ENCODE data around the gene TUBG1. TPM values are rescaled to one million over a fixed set of nuclear protein-coding genes. Genes with fewer than 3 reads are reported as not detected.

Gene TUBG1
- polyA plus RNA-seq, 1 donor = 40.0 TPM

DNA sequence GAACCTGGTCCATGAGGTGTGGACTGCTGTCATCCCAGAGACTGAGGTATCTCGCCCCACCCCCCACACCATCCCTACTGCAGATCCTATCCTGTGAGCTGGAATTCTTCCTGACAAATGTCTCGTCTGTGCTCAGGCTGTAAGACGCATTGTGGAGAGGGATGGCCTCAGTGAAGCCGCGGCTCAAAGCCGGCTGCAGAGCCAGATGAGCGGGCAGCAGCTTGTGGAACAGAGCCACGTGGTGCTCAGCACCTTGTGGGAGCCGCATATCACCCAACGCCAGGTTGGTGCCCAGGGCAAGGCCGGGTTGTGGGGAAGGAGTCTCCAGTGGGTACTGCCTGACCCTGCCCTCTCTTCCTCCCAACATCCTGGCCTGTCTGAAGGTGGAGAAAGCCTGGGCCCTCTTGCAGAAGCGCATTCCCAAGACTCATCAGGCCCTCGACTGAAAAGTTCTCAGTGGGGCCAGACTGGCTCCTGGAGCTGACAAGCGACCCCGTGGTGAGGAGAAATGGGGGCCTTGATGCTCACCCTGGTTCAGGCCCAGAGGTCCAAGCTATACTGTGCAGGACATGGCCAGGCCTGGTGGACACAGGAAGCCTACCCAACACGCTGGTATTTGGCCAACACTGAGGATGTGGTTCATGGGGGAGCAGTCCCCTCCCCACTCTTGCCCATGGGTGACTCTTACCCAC lies 43.8 kb upstream of the TUBG1 start:
- H3K4me1 ChIP-seq (ENCODE audit: control insufficient read depth, insufficient read depth, low read length) = peaks cover 47% of the 10 kb centered on the region

DNA sequence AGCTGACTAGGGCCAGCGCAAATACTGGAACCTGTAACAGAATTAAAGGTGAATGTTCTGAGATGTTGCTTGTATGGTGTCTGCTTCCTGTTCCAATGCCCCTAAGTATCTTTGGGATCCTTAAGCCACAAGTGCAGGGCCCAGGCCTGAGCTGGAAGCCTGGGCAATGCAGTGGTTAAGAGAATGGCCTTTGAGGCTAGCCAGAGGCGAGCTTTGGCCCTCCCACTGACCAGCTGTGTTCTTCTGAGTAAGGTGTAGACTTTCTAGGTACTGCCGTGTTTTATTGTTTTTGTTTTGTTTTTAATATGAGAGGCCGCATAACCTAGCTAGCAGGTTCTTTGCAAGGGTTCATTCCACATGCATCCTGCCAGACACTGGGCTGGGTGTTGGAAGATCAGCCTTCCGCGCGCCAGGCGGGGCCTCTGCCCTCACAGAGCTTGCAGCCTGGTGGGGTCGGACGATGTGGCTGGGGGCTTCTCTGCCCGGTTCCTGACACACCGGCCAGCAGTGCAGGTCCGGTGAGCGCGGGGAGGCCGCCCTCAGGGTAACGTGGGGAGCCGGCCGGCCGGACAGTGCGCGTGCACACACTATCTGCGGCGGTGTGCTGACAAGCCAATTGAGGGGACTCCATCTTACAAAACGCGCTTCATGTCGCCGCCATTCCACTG lies 43.1 kb upstream of the TUBG1 start:
- Histone ChIP-seq H3K9me3 (ENCODE audit: control insufficient read depth, low read depth, low read length) (no peaks in the 10 kb centered on the region), H3K27ac (ENCODE audit: low read length) (peak overlapping the region; percentile 91), H3K4me1 (ENCODE audit: control insufficient read depth, insufficient read depth, low read length) (peaks cover 46% of the 10 kb centered on the region), H3K36me3 (ENCODE audit: control insufficient read depth, insufficient read depth, low read length) (peaks cover 53% of the 10 kb centered on the region), H3K4me3 (ENCODE audit: low read length) (peak overlapping the region; percentile 88), H3K27me3 (ENCODE audit: control insufficient read depth, insufficient read depth, low read length) (no peaks in the 10 kb centered on the region)
- no peak for DNase-seq
- WGBS (ENCODE audit: insufficient coverage, low lambda C conversion rate) = no CpG with 5 or more reads among the region's 28 CpGs

More for the DNA sequence above, 43.8 kb upstream of the TUBG1 start:
- no peak overlapping the region for H3K4me3 ChIP-seq (ENCODE audit: low read length)
- H3K27me3 ChIP-seq (ENCODE audit: control insufficient read depth, insufficient read depth, low read length) = no peaks in the 10 kb centered on the region
- no CpG with 5 or more reads among the region's 16 CpGs for WGBS (ENCODE audit: insufficient coverage, low lambda C conversion rate)
- no peak for DNase-seq
- H3K36me3 ChIP-seq (ENCODE audit: control insufficient read depth, insufficient read depth, low read length) = peaks cover 47% of the 10 kb centered on the region
- no peak overlapping the region for H3K27ac ChIP-seq (ENCODE audit: low read length)
- H3K9me3 ChIP-seq (ENCODE audit: control insufficient read depth, low read depth, low read length) = no peaks in the 10 kb centered on the region

DNA sequence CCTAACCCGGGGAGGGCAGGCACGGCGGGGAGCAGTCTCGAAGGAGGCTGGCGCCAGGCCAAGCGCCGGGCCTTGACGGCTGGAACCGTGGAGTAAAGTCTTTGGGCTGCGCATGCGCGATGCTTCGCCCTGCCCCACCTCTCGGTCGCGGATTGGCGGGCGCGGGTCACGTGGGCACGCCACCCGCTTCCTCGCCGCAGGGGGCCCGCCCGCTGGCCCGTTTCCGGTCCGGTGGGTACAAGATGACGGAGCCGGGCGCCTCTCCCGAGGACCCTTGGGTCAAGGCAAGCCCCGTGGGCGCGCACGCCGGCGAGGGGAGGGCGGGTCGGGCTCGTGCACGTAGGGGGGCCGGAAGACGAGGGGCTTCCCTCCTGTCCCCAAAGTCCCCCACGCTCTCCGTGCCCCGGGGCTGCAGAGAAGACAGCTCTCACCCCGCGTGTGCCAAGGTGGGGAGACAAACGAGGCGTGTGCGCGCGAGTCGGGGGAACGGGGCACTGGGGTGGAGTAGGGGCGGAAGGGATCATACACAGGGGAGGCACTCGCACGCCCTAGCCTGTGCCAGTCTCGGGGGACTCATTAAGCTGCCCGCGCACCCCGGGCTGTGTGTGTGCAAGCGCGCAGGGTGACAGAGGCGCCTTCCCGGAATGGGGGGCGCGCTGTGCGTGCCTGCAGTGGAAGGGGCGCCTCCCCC lies 42.5 kb upstream of the TUBG1 start, which contains the start of gene MLX:
Gene MLX (plus strand): TSS at position 218 of the 691 bp plus-strand sequence. CDS start 25 bp downstream, at position 243.
- Histone ChIP-seq H3K9me3 (ENCODE audit: control insufficient read depth, low read depth, low read length) (no peaks in the 10 kb centered on the region), H3K4me3 (ENCODE audit: low read length) (peak within 1 kb of the TSS; percentile 88), H3K4me1 (ENCODE audit: control insufficient read depth, insufficient read depth, low read length) (peaks cover 41% of the 10 kb centered on the region), H3K36me3 (ENCODE audit: control insufficient read depth, insufficient read depth, low read length) (peaks cover 60% of the 10 kb centered on the region), H3K27me3 (ENCODE audit: control insufficient read depth, insufficient read depth, low read length) (no peaks in the 10 kb centered on the region), H3K27ac (ENCODE audit: low read length) (peak within 1 kb of the TSS; percentile 91)
- WGBS (ENCODE audit: insufficient coverage, low lambda C conversion rate) = no CpG with 5 or more reads among the region's 72 CpGs
- peak; percentile 94 to 96 for DNase-seq

DNA sequence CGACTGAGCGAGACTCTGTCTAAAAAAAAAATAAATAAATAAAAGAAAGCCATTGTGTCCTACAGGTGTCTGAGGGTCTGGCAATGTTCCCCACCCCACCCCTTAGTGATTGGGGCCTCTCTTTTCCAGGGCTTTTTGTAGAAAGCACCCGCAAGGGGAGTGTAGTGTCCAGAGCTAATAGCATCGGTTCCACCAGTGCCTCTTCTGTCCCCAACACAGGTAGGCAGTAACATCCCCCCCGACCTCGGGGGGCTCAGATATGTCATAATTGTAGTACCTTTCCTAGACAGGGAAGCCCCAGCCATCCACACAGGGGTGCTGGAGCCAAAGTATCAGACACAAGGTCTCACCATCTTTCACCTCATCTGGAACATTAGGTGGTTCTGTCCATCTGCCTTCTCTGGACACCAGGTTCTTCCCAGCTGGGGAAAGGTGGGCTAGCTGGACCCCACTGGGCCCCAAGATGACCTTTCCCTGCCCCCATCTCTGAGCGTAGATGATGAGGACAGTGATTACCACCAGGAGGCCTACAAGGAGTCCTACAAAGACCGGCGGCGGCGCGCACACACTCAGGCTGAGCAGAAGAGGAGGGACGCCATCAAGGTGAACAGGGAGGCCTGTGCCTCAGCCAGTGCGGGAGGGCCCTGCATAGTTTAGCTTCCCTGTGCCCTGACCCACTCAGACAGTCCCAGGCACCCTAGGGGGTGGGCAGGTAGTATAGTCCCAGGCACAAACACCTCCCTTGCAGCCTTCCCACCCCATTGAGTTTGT lies 41.0 kb upstream of the TUBG1 start:
- H3K27ac ChIP-seq (ENCODE audit: low read length) = peak overlapping the region; percentile 27
- no peaks in the 10 kb centered on the region for H3K9me3 ChIP-seq (ENCODE audit: control insufficient read depth, low read depth, low read length)
- H3K27me3 ChIP-seq (ENCODE audit: control insufficient read depth, insufficient read depth, low read length) = no peaks in the 10 kb centered on the region
- WGBS (ENCODE audit: insufficient coverage, low lambda C conversion rate) = no CpG with 5 or more reads among the region's 14 CpGs
- H3K4me3 ChIP-seq (ENCODE audit: low read length) = no peak overlapping the region
- peaks cover 33% of the 10 kb centered on the region for H3K4me1 ChIP-seq (ENCODE audit: control insufficient read depth, insufficient read depth, low read length)
- no peak for DNase-seq
- peaks cover 75% of the 10 kb centered on the region for H3K36me3 ChIP-seq (ENCODE audit: control insufficient read depth, insufficient read depth, low read length)

DNA sequence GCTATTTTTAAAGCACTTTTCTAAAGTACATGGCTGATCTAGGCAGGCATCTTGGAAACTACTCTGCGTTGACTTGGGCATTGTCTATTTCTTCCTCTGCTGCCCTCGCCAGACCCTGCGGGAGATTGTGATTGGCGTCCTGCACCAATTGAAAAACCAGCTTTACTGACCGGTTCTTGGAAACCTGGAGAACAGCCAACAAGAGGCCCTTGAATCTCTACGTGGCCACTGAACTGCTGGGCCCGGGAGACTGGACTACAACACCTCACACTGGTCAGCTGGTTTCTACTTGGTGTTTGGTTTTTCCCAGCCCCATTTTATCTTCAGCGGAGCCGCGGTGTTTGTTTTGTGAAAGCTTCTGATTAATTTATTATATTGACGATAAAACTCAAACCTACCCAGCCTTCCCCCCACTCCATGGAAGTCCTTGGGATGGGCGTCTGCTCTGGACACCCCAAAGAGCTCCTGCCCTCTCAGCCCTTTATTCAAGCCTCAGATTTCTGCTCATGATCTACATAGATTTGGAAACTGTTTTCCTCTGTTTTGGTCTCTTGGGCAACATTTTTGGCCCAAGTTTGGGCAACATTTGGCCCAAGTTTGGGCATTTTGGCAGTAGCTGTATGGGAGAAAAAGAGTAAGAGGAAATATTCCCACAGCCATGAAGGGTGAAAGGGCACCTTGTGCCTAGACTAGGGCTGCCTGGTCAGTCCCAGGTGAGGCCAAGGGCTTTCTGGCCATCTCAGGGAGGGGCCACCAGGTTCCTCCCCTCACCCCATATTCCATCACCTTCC lies 37.9 kb upstream of the TUBG1 start:
- H3K4me3 ChIP-seq (ENCODE audit: low read length) = no peak overlapping the region
- peaks cover 64% of the 10 kb centered on the region for H3K36me3 ChIP-seq (ENCODE audit: control insufficient read depth, insufficient read depth, low read length)
- WGBS (ENCODE audit: insufficient coverage, low lambda C conversion rate) = 100% methylated on average over 4 of the region's 12 CpGs
- no peaks in the 10 kb centered on the region for H3K27me3 ChIP-seq (ENCODE audit: control insufficient read depth, insufficient read depth, low read length)
- H3K4me1 ChIP-seq (ENCODE audit: control insufficient read depth, insufficient read depth, low read length) = peaks cover 17% of the 10 kb centered on the region
- no peak for DNase-seq
- no peaks in the 10 kb centered on the region for H3K9me3 ChIP-seq (ENCODE audit: control insufficient read depth, low read depth, low read length)
- H3K27ac ChIP-seq (ENCODE audit: low read length) = no peak overlapping the region

DNA sequence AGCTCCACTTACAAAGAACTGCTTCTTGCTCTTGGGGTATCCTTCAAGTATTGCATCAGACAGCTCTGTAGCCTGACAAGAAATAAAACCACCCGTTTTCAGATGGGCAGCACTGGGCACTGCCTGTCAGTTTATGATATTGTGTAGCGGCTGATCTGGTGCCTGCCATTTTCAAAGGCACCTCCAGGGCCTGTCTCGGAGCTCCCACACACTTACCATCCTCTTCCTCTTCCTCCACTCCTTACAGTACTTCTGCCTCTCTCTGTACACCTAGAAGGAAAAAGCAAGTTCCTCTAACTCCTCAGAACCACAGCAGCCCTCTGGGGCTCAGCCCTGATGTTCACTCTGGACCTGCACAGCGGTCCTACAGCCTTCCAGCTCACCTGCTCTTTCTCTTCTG lies 36.4 kb upstream of the TUBG1 start:
- WGBS (ENCODE audit: insufficient coverage, low lambda C conversion rate) = no CpG with 5 or more reads among the region's 4 CpGs

DNA sequence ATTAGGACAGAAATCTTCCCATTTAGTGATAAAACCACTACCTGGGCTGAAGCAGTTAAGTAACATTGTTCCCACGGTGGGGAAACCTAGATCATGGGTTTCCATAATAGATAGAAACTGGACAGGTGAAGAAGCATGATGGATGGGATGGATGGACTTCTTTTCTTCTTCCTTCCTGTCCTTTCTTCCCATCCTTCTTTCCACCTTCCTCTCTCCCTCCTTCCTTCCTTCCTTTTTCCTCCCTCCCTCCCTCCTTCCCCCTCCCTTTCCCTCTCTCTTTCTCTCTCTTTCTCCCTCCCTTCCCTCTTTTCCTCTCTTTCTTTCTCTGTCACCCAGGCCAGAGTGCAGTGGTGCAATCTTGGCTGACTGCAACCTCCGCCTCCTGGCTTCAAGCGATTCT lies 35.0 kb upstream of the TUBG1 start:
- H3K36me3 ChIP-seq (ENCODE audit: control insufficient read depth, insufficient read depth, low read length) = peaks cover 53% of the 10 kb centered on the region
- H3K4me1 ChIP-seq (ENCODE audit: control insufficient read depth, insufficient read depth, low read length) = peaks cover 5% of the 10 kb centered on the region
- WGBS (ENCODE audit: insufficient coverage, low lambda C conversion rate) = no CpG with 5 or more reads among the region's 3 CpGs
- H3K27ac ChIP-seq (ENCODE audit: low read length) = no peak overlapping the region
- H3K9me3 ChIP-seq (ENCODE audit: control insufficient read depth, low read depth, low read length) = no peaks in the 10 kb centered on the region
- no peak for DNase-seq
- no peak overlapping the region for H3K4me3 ChIP-seq (ENCODE audit: low read length)
- no peaks in the 10 kb centered on the region for H3K27me3 ChIP-seq (ENCODE audit: control insufficient read depth, insufficient read depth, low read length)

More for the DNA sequence above, 36.4 kb upstream of the TUBG1 start:
- H3K4me3 ChIP-seq (ENCODE audit: low read length) = no peak overlapping the region
- DNase-seq = no peak
- H3K36me3 ChIP-seq (ENCODE audit: control insufficient read depth, insufficient read depth, low read length) = peaks cover 64% of the 10 kb centered on the region
- H3K4me1 ChIP-seq (ENCODE audit: control insufficient read depth, insufficient read depth, low read length) = peaks cover 16% of the 10 kb centered on the region
- H3K9me3 ChIP-seq (ENCODE audit: control insufficient read depth, low read depth, low read length) = no peaks in the 10 kb centered on the region
- no peak overlapping the region for H3K27ac ChIP-seq (ENCODE audit: low read length)
- H3K27me3 ChIP-seq (ENCODE audit: control insufficient read depth, insufficient read depth, low read length) = no peaks in the 10 kb centered on the region

DNA sequence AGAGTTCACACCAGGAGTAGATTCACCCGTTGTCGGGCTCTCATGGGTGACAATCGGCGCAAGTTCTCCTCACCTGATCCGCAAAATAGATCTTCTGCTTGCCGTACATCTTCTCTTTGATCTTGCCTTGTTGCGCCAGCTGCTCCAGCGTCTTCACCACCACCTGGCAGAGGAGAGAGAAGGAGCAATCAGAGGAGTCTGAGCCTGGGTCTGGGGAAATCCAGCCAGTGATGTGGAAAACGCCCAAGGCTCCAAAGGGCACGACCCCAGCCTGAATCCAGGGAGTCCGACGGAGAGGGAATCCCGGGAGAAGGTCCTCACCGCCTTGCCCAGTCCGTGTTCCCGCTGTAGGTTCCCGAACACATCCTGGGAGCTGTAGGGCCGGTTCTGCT lies 32.3 kb upstream of the TUBG1 start:
- H3K9me3 ChIP-seq (ENCODE audit: control insufficient read depth, low read depth, low read length) = no peaks in the 10 kb centered on the region
- DNase-seq = no peak
- H3K4me1 ChIP-seq (ENCODE audit: control insufficient read depth, insufficient read depth, low read length) = peaks cover 5% of the 10 kb centered on the region
- peak overlapping the region; percentile 81 for H3K4me3 ChIP-seq (ENCODE audit: low read length)
- WGBS (ENCODE audit: insufficient coverage, low lambda C conversion rate) = no CpG with 5 or more reads among the region's 18 CpGs
- peaks cover 53% of the 10 kb centered on the region for H3K36me3 ChIP-seq (ENCODE audit: control insufficient read depth, insufficient read depth, low read length)
- no peaks in the 10 kb centered on the region for H3K27me3 ChIP-seq (ENCODE audit: control insufficient read depth, insufficient read depth, low read length)
- no peak overlapping the region for H3K27ac ChIP-seq (ENCODE audit: low read length)

DNA sequence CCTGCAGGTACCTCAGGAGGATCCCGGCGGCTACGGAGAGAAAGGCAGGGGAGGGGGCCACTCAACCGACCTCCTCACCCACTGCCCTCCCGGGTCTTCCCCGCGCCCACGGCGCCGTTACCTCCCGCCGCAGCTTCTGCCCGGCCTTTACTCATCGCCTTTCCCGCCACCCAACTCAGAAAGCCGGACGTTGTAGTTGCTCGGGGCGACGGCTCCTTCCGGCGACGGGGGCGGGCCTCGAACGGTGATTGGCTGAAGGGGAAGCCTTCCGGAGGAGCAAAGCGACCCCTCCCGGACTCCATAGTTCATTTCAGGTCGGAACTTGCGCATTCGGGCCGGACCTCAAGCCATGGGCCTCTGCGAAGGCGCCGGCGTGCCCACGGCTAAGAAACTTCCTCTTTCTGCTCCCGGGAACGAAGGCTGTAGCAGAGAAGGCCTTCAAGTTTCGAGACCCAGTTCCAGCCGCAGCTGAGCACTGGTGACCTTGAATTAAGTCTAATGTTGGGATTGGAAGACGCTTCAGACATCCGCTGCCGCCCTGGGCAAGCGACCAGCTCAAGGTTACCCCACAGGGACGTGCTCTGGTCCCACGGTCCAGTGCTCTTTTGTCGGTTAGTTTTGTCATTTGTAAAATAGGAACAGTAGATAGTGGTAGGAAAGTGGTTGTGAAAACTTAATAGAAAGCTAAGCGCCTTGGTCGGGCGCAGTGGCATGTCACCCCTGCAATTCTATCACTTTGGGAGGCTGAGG lies 31.8 kb upstream of the TUBG1 start, which contains the start of gene PSMC3IP:
Gene PSMC3IP (minus strand): TSS at position 198 of the 750 bp plus-strand sequence. CDS start 43 bp downstream, at position 155.
- peak within 1 kb of the TSS; percentile 81 for H3K4me3 ChIP-seq (ENCODE audit: low read length)
- peak within 1 kb of the TSS; percentile 72 for H3K27ac ChIP-seq (ENCODE audit: low read length)
- H3K27me3 ChIP-seq (ENCODE audit: control insufficient read depth, insufficient read depth, low read length) = no peaks in the 10 kb centered on the region
- peaks cover 5% of the 10 kb centered on the region for H3K4me1 ChIP-seq (ENCODE audit: control insufficient read depth, insufficient read depth, low read length)
- H3K36me3 ChIP-seq (ENCODE audit: control insufficient read depth, insufficient read depth, low read length) = peaks cover 53% of the 10 kb centered on the region
- H3K9me3 ChIP-seq (ENCODE audit: control insufficient read depth, low read depth, low read length) = no peaks in the 10 kb centered on the region
- no CpG with 5 or more reads among the region's 52 CpGs for WGBS (ENCODE audit: insufficient coverage, low lambda C conversion rate)
- DNase-seq = peak; percentile 93 to 94
